Hepatocyte (in vitro differentiated cells): ENCODE measurements around the gene FAM184A. TPM values are rescaled to one million over a fixed set of nuclear protein-coding genes. Genes with fewer than 3 reads are reported as not detected.
A peak's percentile ranks its signal among the peaks of the same experiment; 100 is the strongest.

Source experiments
- DNase-seq: peaks from one replicate; pipeline ENCODE4 v3.0.0-alpha.2; 2016; ENCODE audit warnings: low spot score
- H2AFZ ChIP-seq: fragments of 200-600 bp; sonication (generic); 2 replicates; pipeline ENCODE4 v1.6.0; 2016; ENCODE audit warnings: antibody characterized with exemption, mild to moderate bottlenecking
- H3K27ac ChIP-seq: fragments of 200-600 bp; sonication (generic); 2 replicates; pipeline ENCODE4 v1.5.1; 2016; ENCODE audit warnings: mild to moderate bottlenecking
- H3K27me3 ChIP-seq: fragments of 200-600 bp; sonication (generic); 2 replicates; pipeline ENCODE4 v1.6.1; 2016
- H3K36me3 ChIP-seq: fragments of 200-600 bp; sonication (generic); replicated peaks from 2 replicates; pipeline ENCODE4 v1.5.1; 2016; ENCODE audit warnings: low read depth; ENCODE audit not compliant: insufficient read depth
- H3K4me1 ChIP-seq: fragments of 200-600 bp; sonication (generic); 2 replicates; pipeline ENCODE4 v1.5.1; 2016; ENCODE audit warnings: mild to moderate bottlenecking, moderate library complexity; ENCODE audit not compliant: insufficient read depth
- H3K4me2 ChIP-seq: fragments of 200-600 bp; sonication (generic); 2 replicates; pipeline ENCODE4 v1.6.0; 2016
- H3K4me3 ChIP-seq: fragments of 200-600 bp; sonication (generic); 2 replicates; pipeline ENCODE4 v1.5.1; 2016; ENCODE audit warnings: mild to moderate bottlenecking
- H3K79me2 ChIP-seq: fragments of 200-600 bp; sonication (generic); 2 replicates; pipeline ENCODE4 v1.6.0; 2017; ENCODE audit warnings: mild to moderate bottlenecking
- H3K9me2 ChIP-seq: fragments of 200-600 bp; sonication (generic); replicated peaks from 2 replicates; pipeline ENCODE4 v1.6.0; 2017; ENCODE audit warnings: mild to moderate bottlenecking; ENCODE audit not compliant: insufficient read depth
- H3K9me3 ChIP-seq: fragments of 200-600 bp; sonication (generic); 2 replicates; pipeline ENCODE4 v1.5.1; 2016; ENCODE audit warnings: low read depth, mild to moderate bottlenecking
- H4K20me1 ChIP-seq: fragments of 200-600 bp; sonication (generic); 2 replicates; pipeline ENCODE4 v1.6.0; 2016; ENCODE audit warnings: mild to moderate bottlenecking; ENCODE audit not compliant: insufficient read depth, poor library complexity, severe bottlenecking
- CTCF ChIP-seq: fragments of 200-600 bp; sonication (generic); IDR thresholded peaks from 2 replicates; pipeline ENCODE4 v1.5.1; 2016; ENCODE audit warnings: antibody characterized with exemption, mild to moderate bottlenecking; ENCODE audit not compliant: poor library complexity
- EZH2 ChIP-seq: fragments of 200-600 bp; sonication (generic); IDR thresholded peaks from 2 replicates; pipeline ENCODE4 v1.6.1; 2016; ENCODE audit warnings: antibody characterized with exemption, mild to moderate bottlenecking, borderline replicate concordance
- EZH2phosphoT487 ChIP-seq: fragments of 200-600 bp; sonication (generic); IDR thresholded peaks from one replicate; pipeline ENCODE4 v1.6.1; 2018; ENCODE audit warnings: antibody characterized with exemption, mild to moderate bottlenecking, low read depth, moderate library complexity; ENCODE audit not compliant: unreplicated experiment, severe bottlenecking
- WGBS: methylation state at CpG from one replicate; pipeline ENCODE4 v1.1.6; 2016; ENCODE audit warnings: low lambda C conversion rate; ENCODE audit errors: missing lambda C conversion rate; 5-methylcytosine and 5-hydroxymethylcytosine counted together
- polyA plus RNA-seq: library from polyadenylated mRNA; unstranded; fragments of >200 nt; fragmentation: Nextera tagmentation; extraction: Ambion mirVana; gene quantifications from 2 replicates; pipeline ENCODE4 v1.2.1, GENCODE V29; 2016
- total RNA-seq: library from RNA; depleted of rRNA; stranded (reverse); fragments of >200 nt; gene quantifications from 2 replicates; pipeline ENCODE4 v1.2.3, GENCODE V29; 2014

The FAM184A gene
- total and polyA plus RNA-seq, 2 experiments from 2014 or later, result 5.6 to 14.1 TPM

- H3K9me3 ChIP-seq, result no peaks in the 10 kb centered on the region
- no peak for DNase-seq
- H3K27me3 ChIP-seq, result no peaks in the 10 kb centered on the region
- peak; percentile 2 for TF ChIP-seq CTCF
- no peak for TF ChIP-seq EZH2
- no peaks in the 10 kb centered on the region for H4K20me1 ChIP-seq
- H2AFZ ChIP-seq, result no peak overlapping the region
- 87% methylated on average over 3 of the region's 3 CpGs for WGBS
- H3K4me1 ChIP-seq, result no peaks in the 10 kb centered on the region
- no peaks in the 10 kb centered on the region for H3K79me2 ChIP-seq
- no peaks in the 10 kb centered on the region for H3K36me3 ChIP-seq
- H3K4me2 ChIP-seq, result no peak overlapping the region
- no peak overlapping the region for H3K4me3 ChIP-seq
- no peak overlapping the region for H3K27ac ChIP-seq
- H3K9me2 ChIP-seq, result no peaks in the 10 kb centered on the region
Measured at GRCh38 chr6:119116712-119117281, 38.3 kb upstream of the FAM184A start.

- WGBS, result 100% methylated on average over 1 of the region's 1 CpG
- H3K27me3 ChIP-seq, result no peaks in the 10 kb centered on the region
- TF ChIP-seq EZH2phosphoT487 (no peak), EZH2 (no peak), CTCF (no peak)
Measured at GRCh38 chr6:119113961-119114360, 35.5 kb upstream of the FAM184A start.

GRCh38 chr6:119112812-119113530 is 34.5 kb upstream of the FAM184A start:
- Histone ChIP-seq H3K79me2 (no peaks in the 10 kb centered on the region), H3K27me3 (no peaks in the 10 kb centered on the region), H3K36me3 (no peaks in the 10 kb centered on the region), H3K27ac (no peak overlapping the region), H3K9me3 (no peaks in the 10 kb centered on the region), H2AFZ (no peak overlapping the region), H3K4me1 (no peaks in the 10 kb centered on the region), H3K4me3 (no peak overlapping the region), H4K20me1 (no peaks in the 10 kb centered on the region), H3K4me2 (no peak overlapping the region), H3K9me2 (no peaks in the 10 kb centered on the region)
- WGBS, result 88% methylated on average over 4 of the region's 4 CpGs
- no peak for DNase-seq
- no peak for TF ChIP-seq EZH2phosphoT487
- no peak for TF ChIP-seq EZH2
- no peak for TF ChIP-seq CTCF

More at GRCh38 chr6:119113961-119114360, 35.5 kb upstream of the FAM184A start:
- no peaks in the 10 kb centered on the region for H3K4me1 ChIP-seq
- H3K9me3 ChIP-seq, result no peaks in the 10 kb centered on the region
- no peak overlapping the region for H2AFZ ChIP-seq
- H3K4me3 ChIP-seq, result no peak overlapping the region
- H4K20me1 ChIP-seq, result no peaks in the 10 kb centered on the region
- no peak overlapping the region for H3K4me2 ChIP-seq
- H3K9me2 ChIP-seq, result no peaks in the 10 kb centered on the region
- H3K36me3 ChIP-seq, result no peaks in the 10 kb centered on the region
- H3K79me2 ChIP-seq, result no peaks in the 10 kb centered on the region
- H3K27ac ChIP-seq, result no peak overlapping the region
- no peak for DNase-seq
